ACC112 (cell line): Measurements from ENCODE around the gene MORF4L2.

Source experiments
- H2AFZ ChIP-seq: fragments of 200-600 bp; sonication (generic); one replicate; pipeline ENCODE4 v1.6.0; 2017; ENCODE audit warnings: antibody characterized with exemption, low read length; ENCODE audit not compliant: unreplicated experiment
- H3K27ac ChIP-seq: fragments of 200-600 bp; sonication (generic); 2 replicates; pipeline ENCODE4 v1.5.1; 2014; ENCODE audit warnings: low read depth, mild to moderate bottlenecking, antibody characterized with exemption, low read length, moderate library complexity
- H3K27me3 ChIP-seq: fragments of 200-600 bp; sonication (generic); 2 replicates; pipeline ENCODE4 v1.6.1; 2014; ENCODE audit warnings: mild to moderate bottlenecking, antibody characterized with exemption, low read length, moderate library complexity, mixed read lengths; ENCODE audit not compliant: insufficient read depth
- H3K36me3 ChIP-seq: fragments of 200-600 bp; sonication (generic); 2 replicates; pipeline ENCODE4 v1.6.1; 2016; ENCODE audit warnings: mild to moderate bottlenecking, antibody characterized with exemption, low read length, moderate library complexity, mixed read lengths; ENCODE audit not compliant: insufficient read depth
- H3K4me1 ChIP-seq: fragments of 200-600 bp; sonication (generic); one replicate; pipeline ENCODE4 v1.6.1; 2016; ENCODE audit warnings: low read length, mixed read lengths; ENCODE audit not compliant: insufficient read depth, unreplicated experiment, control insufficient read depth
- H3K4me3 ChIP-seq: fragments of 200-600 bp; sonication (generic); 2 replicates; pipeline ENCODE4 v1.5.1; 2014; ENCODE audit warnings: mild to moderate bottlenecking, low read depth, low read length
- H3K79me2 ChIP-seq: fragments of 200-600 bp; sonication (generic); one replicate; pipeline ENCODE4 v1.6.0; 2016; ENCODE audit warnings: low read length; ENCODE audit not compliant: control insufficient read depth, unreplicated experiment, insufficient read depth

Gene MORF4L2

GRCh38 chrX:103630171-103630511 is 56.4 kb downstream of the MORF4L2 start:
- H2AFZ ChIP-seq = peak overlapping the region; percentile 51
- peak overlapping the region; percentile 80 for H3K27ac ChIP-seq
- H3K27me3 ChIP-seq = no peaks in the 10 kb centered on the region
- H3K36me3 ChIP-seq = peaks cover 3% of the 10 kb centered on the region; the same call in 1 of the 2 replicates
- H3K79me2 ChIP-seq = peaks cover 35% of the 10 kb centered on the region
- H3K4me3 ChIP-seq = peak overlapping the region; percentile 86
- peaks cover 17% of the 10 kb centered on the region for H3K4me1 ChIP-seq

GRCh38 chrX:103629318-103630170 is 57.0 kb downstream of the MORF4L2 start:
- Histone ChIP-seq H3K4me3 (peak overlapping the region; percentile 86), H3K27me3 (no peaks in the 10 kb centered on the region), H2AFZ (peak overlapping the region; percentile 51), H3K36me3 (peaks cover 3% of the 10 kb centered on the region; the same call in 1 of the 2 replicates), H3K4me1 (peaks cover 17% of the 10 kb centered on the region), H3K79me2 (peaks cover 38% of the 10 kb centered on the region), H3K27ac (peak overlapping the region; percentile 80)

- Histone ChIP-seq H3K27ac (peak within 1 kb of the TSS; percentile 80), H3K36me3 (peaks cover 3% of the 10 kb centered on the region; the same call in 1 of the 2 replicates), H2AFZ (peak within 1 kb of the TSS; percentile 51), H3K27me3 (no peaks in the 10 kb centered on the region), H3K79me2 (peaks cover 38% of the 10 kb centered on the region), H3K4me3 (peak within 1 kb of the TSS; percentile 86), H3K4me1 (peaks cover 19% of the 10 kb centered on the region)
These were observed 57.8 kb downstream of the MORF4L2 start, which contains the start of gene TCEAL1 for GRCh38 chrX:103628386-103629317. Gene TCEAL1, plus strand, starts transcription at chrX:103628975. Its CDS starts 942 bp downstream, at chrX:103629917.

GRCh38 chrX:103626855-103627254 is 59.6 kb downstream of the MORF4L2 start:
- Histone ChIP-seq H3K4me3 (peak overlapping the region; percentile 49; the same call in 1 of the 2 replicates), H3K4me1 (peaks cover 19% of the 10 kb centered on the region), H2AFZ (no peak overlapping the region), H3K27ac (peak overlapping the region; percentile 72), H3K27me3 (no peaks in the 10 kb centered on the region), H3K79me2 (peaks cover 38% of the 10 kb centered on the region), H3K36me3 (peaks cover 3% of the 10 kb centered on the region; the same call in 1 of the 2 replicates)
